Pancreas (tissue), 10 donors: Measurements from ENCODE around the gene RTKN. TPM values are rescaled to one million over a fixed set of nuclear protein-coding genes. Genes with fewer than 3 reads are reported as not detected.
"Not testable (repeated sequence)": the region's sequence is repeated elsewhere in the genome, so short reads cannot be mapped to it uniquely, and the experiment has no call there.

ENCODE experiments used
- ATAC-seq, 4 donors: fragments of 200-7000 bp; cut with Tn5 transposase; one replicate each; pipeline versions ENCODE4 v1.8.0 to v1.9.1; 2020; ENCODE audit warnings: mild to moderate bottlenecking in 4 of 4, moderate library complexity in 4 of 4
- DNase-seq, 6 donors: peaks; one replicate each; pipeline ENCODE4 v3.0.0-alpha.2; 2020
- FAIRE-seq: peaks from 2 replicates; lab custom pipeline; 2012; peaks lifted over from hg19 to GRCh38; lab: Jason Lieb, UNC
- H3K27ac ChIP-seq, 4 donors: fragments of 200-600 bp; sonication (generic); 1 replicate in 3 of 4; 2 replicates in 1 of 4; pipeline versions ENCODE4 v1.5.0 to v1.8.0; 2020
- H3K27me3 ChIP-seq, 4 donors: fragments of 200-600 bp; one replicate each; pipeline ENCODE4 v1.8.0; 2021
- H3K36me3 ChIP-seq, 3 donors: fragments of 200-600 bp; sonication (generic) in 1 of 3; one replicate each; pipeline versions ENCODE4 v1.5.0 to v1.8.0; 2020 to 2021
- H3K4me1 ChIP-seq, 3 donors: fragments of 200-600 bp; one replicate each; pipeline ENCODE4 v1.8.0; 2021
- H3K4me3 ChIP-seq, 4 donors: fragments of 200-600 bp; sonication (generic) in 2 of 4; one replicate each; pipeline versions ENCODE4 v1.5.0 to v1.8.0; 2020 to 2021
- H3K9me3 ChIP-seq, 4 donors: fragments of 200-600 bp; one replicate each; pipeline ENCODE4 v1.8.0; 2021
- CTCF ChIP-seq, 4 donors: fragments of 200-600 bp; sonication (generic) in 3 of 4; IDR thresholded peaks; one replicate each; pipeline versions ENCODE4 v1.5.0 to v1.8.0; 2021; ENCODE audit warnings: antibody characterized with exemption in 4 of 4
- WGBS, 2 donors: extraction: QIAGEN DNeasy Blood & Tissue Kit; methylation state at CpG; one replicate each; pipeline ENCODE4 v1.1.7; 2013; 5-methylcytosine and 5-hydroxymethylcytosine counted together
- intact Hi-C, 3 donors: fragments of 100-400 bp; cut with DNase I; formaldehyde crosslinking; loops; one replicate each; pipeline versions ENCODE4 v1.11.1 to v1.14.2; 2022
- polyA plus RNA-seq, 2 donors: library from polyadenylated mRNA; stranded (reverse); fragments of 200-250 nt; gene quantifications; one replicate each; pipeline ENCODE4 v1.2.3, GENCODE V29; 2013
- total RNA-seq, 6 donors: library from RNA; stranded (reverse); fragmentation: NEBNext Ultra II Directional in 4 of 6; extraction: Animal tissue kit (Norgen Biotek cat#: 25700) in 4 of 6; gene quantifications; one replicate each; pipeline versions ENCODE4 v1.2.1 to v1.2.4, GENCODE V29; 2021 to 2023
- donor health status: healthy with polysubstance abuse.
- donor health status: DM: no; HTN: no; CAD: no; lungs with moderate emphysema.
- donor health status: DM: no; HTN: no; CAD: no.
- donor health status: control.
- donor health status: control.
- donor health status: Bipolar disorder and iron deficiency.
- donor health status: DM: yes; HTN: yes; CAD: no.
- donor health status: DM: no; HTN: no; CAD: no.
- donor health status: DM: no; HTN: no; CAD: no.
- donor health status: DM: yes; HTN: yes; CAD: no.

The RTKN gene
- total and polyA plus RNA-seq, 8 donors, result 20.7 to 63.7 (median 30.8) TPM

GRCh38 chr2:74424139-74424992 is 17.4 kb downstream of the RTKN start:
- 50 to 70% methylated on average over 5 of the region's 5 CpGs for WGBS, 2 donors
- Histone ChIP-seq H3K9me3 (no peaks in the 10 kb centered on the region), H3K27me3 (no peaks in the 10 kb centered on the region), H3K4me3 (no peak overlapping the region), H3K27ac (no peak overlapping the region), H3K4me1 (peaks cover 0 to 4% (median 0%) of the 10 kb centered on the region in 3 donors), H3K36me3 (peaks cover 0 to 29% (median 15%) of the 10 kb centered on the region in 3 donors)
- no peak for FAIRE-seq
- no peak for ATAC-seq
- intact Hi-C loops, result no loop called here
- no peak for TF ChIP-seq CTCF (IDR thresholded peaks at IDR 0.05)
- no peak for DNase-seq

- ATAC-seq, result no peak
- no peak overlapping the region for H3K4me3 ChIP-seq
- no peaks in the 10 kb centered on the region for H3K9me3 ChIP-seq
- H3K27me3 ChIP-seq, result no peaks in the 10 kb centered on the region
- H3K4me1 ChIP-seq, result peaks cover 0 to 4% (median 0%) of the 10 kb centered on the region in 3 donors
- no peak for FAIRE-seq
- peak in 1 of 6 donors; percentile 67 for DNase-seq
- peaks cover 0 to 20% (median 6%) of the 10 kb centered on the region in 3 donors for H3K36me3 ChIP-seq
- 56 to 61% methylated on average over 9 of the region's 9 CpGs for WGBS, 2 donors
- intact Hi-C loops, result no loop called here
- H3K27ac ChIP-seq, result no peak overlapping the region
- TF ChIP-seq CTCF (IDR thresholded peaks at IDR 0.05), result no peak
These were observed 18.3 kb downstream of the RTKN start for GRCh38 chr2:74423231-74424095.

- 0% methylated on average over 56 to 57 of the region's 57 CpGs for WGBS, 2 donors
- Histone ChIP-seq H3K4me3 (peak within 1 kb of the TSS; percentile 33 to 63 (median 51)), H3K27me3 (no peaks in the 10 kb centered on the region), H3K27ac (peak within 1 kb of the TSS in 2 of 4 donors; percentile 38 to 42), H3K4me1 (peaks cover 0 to 4% (median 0%) of the 10 kb centered on the region in 3 donors), H3K9me3 (no peaks in the 10 kb centered on the region), H3K36me3 (peaks cover 0 to 7% (median 0%) of the 10 kb centered on the region in 3 donors)
- FAIRE-seq, result no peak
- DNase-seq, result peak; percentile 71 to 93 (median 88)
- TF ChIP-seq CTCF (IDR thresholded peaks at IDR 0.05), result no peak
- intact Hi-C loops, result no loop called here
- peak; percentile 88 to 96 (median 93) for ATAC-seq
These were observed 20.4 kb downstream of the RTKN start, which contains the start of the genes C2orf81 and WDR54 for GRCh38 chr2:74421221-74421870. TSS of gene C2orf81 (minus strand) at chr2:74421619. CDS start at chr2:74421560, 59 bp downstream. TSS of gene WDR54 (plus strand) at chr2:74421730. CDS start at chr2:74422154, 424 bp downstream.

- not testable (repeated sequence) for H3K27ac ChIP-seq, FAIRE-seq, H3K4me1 ChIP-seq
These were observed 21.2 kb downstream of the RTKN start for GRCh38 chr2:74420443-74421103.

More at GRCh38 chr2:74420443-74421103, 21.2 kb downstream of the RTKN start:
- intact Hi-C loops, DNase-seq, H3K9me3 ChIP-seq, H3K27me3 ChIP-seq, ATAC-seq, H3K36me3 ChIP-seq: not testable (repeated sequence)
- WGBS, 2 donors, result 70 to 71% methylated on average over 19 of the region's 19 CpGs
- peak overlapping the region in 2 of 4 donors; percentile 51 to 63 for H3K4me3 ChIP-seq
